Activated gamma-delta T cell treated with anti-CD3 and anti-CD28 coated beads, Interleukin-2, amount 50 U/mL, for 16 hours (primary cell): Measurements from ENCODE around the gene HSPG2.
"Not testable (repeated sequence)": the region's sequence is repeated elsewhere in the genome, so short reads cannot be mapped to it uniquely, and the experiment has no call there.

Experiments used
- DNase-seq: peaks from one replicate; pipeline ENCODE4 v3.0.0-alpha.2; 2020; ENCODE audit warnings: low read depth

HSPG2 gene

GRCh38 chr1:21823980-21824702 is 113.0 kb downstream of the HSPG2 start:
- DNase-seq = no peak

GRCh38 chr1:21823206-21823979 is 113.7 kb downstream of the HSPG2 start:
- DNase-seq = no peak

DNA sequence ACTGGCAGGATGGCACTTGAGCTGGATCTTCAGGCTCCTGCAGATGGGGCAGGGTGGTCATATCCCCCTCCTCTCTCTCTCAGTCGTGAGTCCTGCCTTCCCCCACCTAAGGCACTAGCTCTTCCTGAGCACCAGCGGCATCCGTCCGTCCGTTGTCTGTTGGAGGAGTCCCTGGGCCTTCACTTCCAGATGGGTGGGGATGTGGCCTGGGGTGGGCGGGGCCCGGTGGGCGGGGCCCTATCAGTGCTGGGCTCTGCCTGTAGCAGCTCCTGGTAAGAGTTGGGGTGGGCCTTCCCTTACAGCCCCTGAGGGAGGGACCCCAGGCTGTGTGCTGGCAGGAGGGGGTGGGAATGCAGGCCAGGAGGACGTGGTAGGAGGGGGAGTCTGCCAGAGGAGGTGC is 114.8 kb downstream of the HSPG2 start:
- no peak for DNase-seq

GRCh38 chr1:21821385-21822019 is 115.6 kb downstream of the HSPG2 start:
- DNase-seq = no peak

DNA sequence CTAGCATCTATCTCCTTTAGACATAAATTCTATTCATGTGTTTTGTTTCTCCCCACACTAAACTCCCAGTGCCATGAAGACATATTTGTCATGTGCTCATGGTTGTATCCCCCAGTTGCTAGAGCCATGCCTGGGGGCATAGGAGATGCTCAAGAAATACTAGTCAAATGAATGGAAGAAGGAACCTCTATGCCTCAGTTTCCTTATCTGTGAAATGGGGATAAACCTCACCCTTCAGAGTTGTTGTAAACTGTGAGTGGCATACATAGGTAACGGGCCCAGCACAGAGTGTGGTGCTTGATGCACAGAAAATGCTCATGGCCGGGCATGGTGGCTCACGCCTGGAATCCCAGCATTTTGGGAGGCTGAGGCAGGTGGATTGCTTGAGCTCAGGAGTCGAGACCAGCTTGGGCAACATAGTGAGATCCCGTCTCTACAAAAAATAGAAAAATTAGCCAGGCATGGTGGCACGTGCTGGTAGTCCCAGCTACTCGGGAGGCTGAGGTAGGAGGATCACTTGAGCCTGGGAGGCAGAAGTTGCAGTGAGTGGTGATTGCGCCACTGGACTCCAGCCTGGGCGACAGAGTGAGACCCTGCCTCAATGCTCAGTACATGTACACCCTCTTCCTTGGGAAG is 116.4 kb downstream of the HSPG2 start:
- no peak for DNase-seq

DNA sequence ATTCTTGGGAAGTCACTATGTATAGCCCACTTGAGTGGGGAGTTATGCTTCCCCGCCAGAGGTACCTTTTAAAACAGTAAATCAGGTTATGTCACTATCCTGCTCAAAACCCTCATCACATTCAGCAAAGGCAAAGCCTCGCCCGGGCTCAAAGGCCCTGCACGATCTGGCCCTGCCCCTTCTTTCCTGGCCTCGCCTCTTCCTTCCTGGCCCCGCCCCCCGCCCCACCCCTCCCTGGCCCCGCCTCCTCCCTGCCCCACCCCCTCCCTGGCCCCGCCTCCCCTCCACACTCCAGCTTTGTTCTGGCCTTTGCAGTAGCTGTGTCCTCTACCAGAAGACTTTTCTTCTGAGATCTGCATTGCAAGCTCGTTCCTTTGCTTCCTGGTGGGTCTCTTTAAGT is 118.5 kb downstream of the HSPG2 start:
- no peak for DNase-seq

GRCh38 chr1:21816602-21817302 is 120.4 kb downstream of the HSPG2 start:
- no peak for DNase-seq

GRCh38 chr1:21815724-21816321 is 121.3 kb downstream of the HSPG2 start:
- DNase-seq = no peak

DNA sequence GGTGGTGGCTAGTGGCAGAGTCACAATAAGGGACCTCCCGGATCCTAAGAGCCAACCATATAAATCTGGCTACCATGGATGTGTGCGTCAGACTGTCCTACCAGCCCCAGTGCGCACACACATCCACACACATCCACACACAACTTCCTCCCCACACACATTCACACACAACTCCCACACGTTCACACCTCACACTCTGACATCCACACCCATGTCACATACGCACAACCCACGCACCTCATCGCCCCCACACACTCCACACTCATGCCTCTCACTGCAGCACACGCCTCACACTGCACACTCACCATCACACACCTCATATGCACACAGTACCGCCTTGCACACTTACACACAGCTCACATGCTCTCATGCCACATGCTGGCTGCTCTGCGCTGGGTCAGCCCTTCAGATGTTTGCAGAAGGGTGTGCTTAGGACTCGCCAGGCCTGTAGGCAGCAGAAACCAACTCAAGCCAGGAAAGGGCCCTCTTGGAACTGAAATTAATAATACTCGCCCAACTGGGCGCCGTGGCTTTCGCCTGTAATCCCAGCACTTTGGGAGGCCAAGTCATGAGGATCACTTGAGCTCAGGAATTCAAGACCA is 122.0 kb downstream of the HSPG2 start:
- no peak for DNase-seq

- DNase-seq = peak; percentile 9
Measured at GRCh38 chr1:21814241-21814918, 122.7 kb downstream of the HSPG2 start.

GRCh38 chr1:21813542-21813941 is 123.6 kb downstream of the HSPG2 start:
- DNase-seq = no peak

DNA sequence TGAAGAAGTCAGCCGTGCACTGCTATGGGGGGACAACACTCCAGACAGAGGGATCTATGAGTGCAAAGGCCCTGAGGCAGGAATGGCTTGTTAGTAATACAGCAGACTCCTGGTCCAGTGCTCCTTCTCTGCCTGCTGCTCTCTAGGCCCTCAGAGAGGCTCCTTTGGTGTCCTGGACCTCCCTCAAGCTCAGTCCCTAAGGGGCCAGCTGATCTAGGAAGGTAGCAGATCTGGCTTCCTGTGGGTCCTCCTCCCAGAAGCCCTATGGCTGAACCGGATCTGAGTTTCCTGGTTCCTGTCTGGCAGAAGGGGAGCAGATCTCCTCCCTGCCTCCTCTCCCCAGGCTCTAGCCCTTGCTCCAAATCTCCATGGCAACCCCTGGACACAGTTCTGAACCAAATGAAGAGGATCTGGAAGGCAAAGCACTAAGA is 125.2 kb downstream of the HSPG2 start, which contains the start of gene LDLRAD2:
Gene LDLRAD2 (plus strand): TSS at position 391 of the 431 bp plus-strand sequence. CDS start 187 bp downstream, outside the sequence.
- DNase-seq = no peak

GRCh38 chr1:21804536-21804935 is 132.6 kb downstream of the HSPG2 start:
- DNase-seq = no peak

DNA sequence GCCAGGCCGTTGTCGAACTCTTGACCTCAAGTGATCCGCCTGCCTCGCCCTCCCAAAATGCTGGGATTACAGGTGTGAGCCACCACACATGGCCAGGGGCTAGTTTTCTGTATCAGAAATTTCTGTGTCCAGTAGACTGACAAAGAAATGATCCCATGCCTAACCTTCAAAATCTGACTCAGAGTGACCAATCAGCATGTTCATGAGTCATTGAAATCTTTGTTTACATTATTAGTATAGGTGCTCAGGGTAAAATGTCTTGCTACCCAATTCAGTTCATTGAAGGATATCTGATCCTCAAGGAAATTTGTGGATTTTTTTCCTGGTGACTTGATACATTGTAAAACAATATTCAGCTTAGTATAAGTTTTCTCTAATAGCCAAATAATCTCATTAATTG is 136.0 kb downstream of the HSPG2 start:
- no peak for DNase-seq

- DNase-seq = no peak
Measured at GRCh38 chr1:21799730-21800129, 137.4 kb downstream of the HSPG2 start.

GRCh38 chr1:21795075-21795474 is 142.0 kb downstream of the HSPG2 start:
- DNase-seq = no peak

GRCh38 chr1:21794656-21795055 is 142.5 kb downstream of the HSPG2 start:
- DNase-seq = no peak

DNA sequence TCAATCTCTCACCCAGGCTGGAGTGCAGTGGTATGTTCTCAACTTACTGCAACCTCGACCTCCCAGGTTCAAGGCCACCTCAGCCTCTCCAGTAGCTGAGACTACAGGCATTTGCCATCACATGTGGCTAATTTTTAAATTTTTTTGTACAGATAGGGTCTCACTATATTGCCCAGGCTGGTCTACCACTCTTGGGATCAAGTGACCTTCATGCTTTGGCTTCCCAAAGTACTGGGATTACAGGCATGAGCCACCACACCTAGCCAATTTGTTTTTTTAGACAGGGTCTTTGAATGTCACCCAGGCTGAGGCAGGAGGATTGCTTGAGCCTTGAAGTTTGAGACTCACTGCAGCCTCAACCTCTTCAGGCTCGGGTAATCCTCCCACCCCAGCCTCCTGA is 144.0 kb downstream of the HSPG2 start:
- no peak for DNase-seq

DNA sequence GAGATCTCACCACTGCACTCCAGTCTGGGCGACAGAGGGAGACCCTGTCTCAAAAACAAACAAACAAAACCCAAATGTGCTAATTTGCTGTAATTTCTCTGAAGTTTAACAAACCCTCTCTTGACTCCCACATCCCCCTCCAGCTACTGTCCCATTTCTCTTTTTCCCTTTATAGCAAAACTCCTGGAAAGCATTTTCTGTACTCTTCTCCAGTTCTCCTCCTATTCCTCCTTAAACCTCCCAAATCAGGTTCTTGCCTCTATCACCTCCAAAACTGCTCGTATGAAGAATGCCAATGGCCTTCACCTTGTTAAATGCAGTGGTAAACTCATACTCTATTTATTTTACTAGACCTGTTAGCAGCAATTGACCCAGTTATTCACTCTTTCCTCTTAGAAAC is 150.5 kb downstream of the HSPG2 start:
- DNase-seq = no peak

GRCh38 chr1:21785764-21786163 is 151.3 kb downstream of the HSPG2 start:
- DNase-seq = not testable (repeated sequence)
